ENCODE data around the gene YJU2. TPM values are rescaled to one million over a fixed set of nuclear protein-coding genes. Genes with fewer than 3 reads are reported as not detected.
"Not testable (repeated sequence)": the region's sequence is repeated elsewhere in the genome, so short reads cannot be mapped to it uniquely, and the experiment has no call there.

YJU2 gene
- total and polyA plus RNA-seq, 2 experiments from 2014 or later, result 24.7 to 27.5 TPM

- no peak for TF ChIP-seq CTCF (IDR thresholded peaks at IDR 0.05; ENCODE audit: low read depth, low read length)
These were observed 26.0 kb downstream of the YJU2 start for GRCh38 chr19:4272894-4273293.

GRCh38 chr19:4274321-4274686, 27.4 kb downstream of the YJU2 start:
- H3K9me3 ChIP-seq (ENCODE audit: low read depth); H3K36me3 ChIP-seq; DNase-seq (ENCODE audit: low read depth in 1 of 2, low spot score in 1 of 2); H3K4me3 ChIP-seq; H3K27ac ChIP-seq; H3K27me3 ChIP-seq: not testable (repeated sequence)
- H3K4me1 ChIP-seq (ENCODE audit: low read depth), result peaks cover 16% of the 10 kb centered on the region

More at GRCh38 chr19:4272894-4273293, 26.0 kb downstream of the YJU2 start:
- Histone ChIP-seq H3K4me3 (no peak overlapping the region), H3K27me3 (no peaks in the 10 kb centered on the region), H3K36me3 (no peaks in the 10 kb centered on the region), H3K4me1 (ENCODE audit: low read depth) (peaks cover 9% of the 10 kb centered on the region), H3K27ac (peak overlapping the region; percentile 55), H3K9me3 (ENCODE audit: low read depth) (no peaks in the 10 kb centered on the region)
- DNase-seq (ENCODE audit: low read depth in 1 of 2, low spot score in 1 of 2), result no peak

- Histone ChIP-seq H3K27ac (peak overlapping the region; percentile 70), H3K36me3 (no peaks in the 10 kb centered on the region), H3K27me3 (no peaks in the 10 kb centered on the region), H3K4me3 (no peak overlapping the region), H3K4me1 (ENCODE audit: low read depth) (peaks cover 16% of the 10 kb centered on the region), H3K9me3 (ENCODE audit: low read depth) (no peaks in the 10 kb centered on the region)
- peak in 1 of 2 donors; percentile 42 for DNase-seq (ENCODE audit: low read depth in 1 of 2, low spot score in 1 of 2)
- TF ChIP-seq CTCF (IDR thresholded peaks at IDR 0.05; ENCODE audit: low read depth, low read length), result no peak
These were observed 30.4 kb downstream of the YJU2 start for GRCh38 chr19:4277191-4277696.

GRCh38 chr19:4278010-4278409, 31.1 kb downstream of the YJU2 start:
- no peak for TF ChIP-seq CTCF (IDR thresholded peaks at IDR 0.05; ENCODE audit: low read depth, low read length)
- no peak for DNase-seq (ENCODE audit: low read depth in 1 of 2, low spot score in 1 of 2)
- Histone ChIP-seq H3K27ac (peak overlapping the region; percentile 70), H3K36me3 (no peaks in the 10 kb centered on the region), H3K9me3 (ENCODE audit: low read depth) (no peaks in the 10 kb centered on the region), H3K4me3 (peak overlapping the region; percentile 90), H3K27me3 (no peaks in the 10 kb centered on the region), H3K4me1 (ENCODE audit: low read depth) (peaks cover 16% of the 10 kb centered on the region)

GRCh38 chr19:4278419-4279266, 31.8 kb downstream of the YJU2 start, which contains the start of gene SHD:
Gene SHD (plus strand): TSS chr19:4279266. CDS start chr19:4280064, 798 bp downstream.
- H3K4me1 ChIP-seq (ENCODE audit: low read depth), result peaks cover 16% of the 10 kb centered on the region
- no peak for TF ChIP-seq CTCF (IDR thresholded peaks at IDR 0.05; ENCODE audit: low read depth, low read length)
- H3K27me3 ChIP-seq, result no peaks in the 10 kb centered on the region
- H3K27ac ChIP-seq, result peak within 1 kb of the TSS; percentile 70
- H3K4me3 ChIP-seq, result peak within 1 kb of the TSS; percentile 90
- no peaks in the 10 kb centered on the region for H3K9me3 ChIP-seq (ENCODE audit: low read depth)
- DNase-seq (ENCODE audit: low read depth in 1 of 2, low spot score in 1 of 2), result peak in 1 of 2 donors; percentile 71
- no peaks in the 10 kb centered on the region for H3K36me3 ChIP-seq

- Histone ChIP-seq H3K27ac (peak overlapping the region; percentile 70), H3K27me3 (no peaks in the 10 kb centered on the region), H3K4me1 (ENCODE audit: low read depth) (peaks cover 16% of the 10 kb centered on the region), H3K9me3 (ENCODE audit: low read depth) (no peaks in the 10 kb centered on the region), H3K4me3 (peak overlapping the region; percentile 90), H3K36me3 (no peaks in the 10 kb centered on the region)
- DNase-seq (ENCODE audit: low read depth in 1 of 2, low spot score in 1 of 2), result no peak
- TF ChIP-seq CTCF (IDR thresholded peaks at IDR 0.05; ENCODE audit: low read depth, low read length), result no peak
These were observed 32.3 kb downstream of the YJU2 start for GRCh38 chr19:4279267-4279529.

All from cardiac muscle cell (in vitro differentiated cells and primary cell).